Endodermal cell (in vitro differentiated cells): ENCODE measurements around the gene TMEM80. TPM values are rescaled to one million over a fixed set of nuclear protein-coding genes. Genes with fewer than 3 reads are reported as not detected.

ENCODE experiments used
- DNase-seq: peaks from one replicate; pipeline ENCODE4 v3.0.0-alpha.2; 2017
- H3K27ac ChIP-seq: 2 replicates; pipeline ENCODE4 v1.5.1; 2013; ENCODE audit warnings: mild to moderate bottlenecking, low read depth, low read length, moderate library complexity
- H3K27me3 ChIP-seq: 2 replicates; pipeline ENCODE4 v1.6.1; 2013; ENCODE audit warnings: mild to moderate bottlenecking, low read length, moderate library complexity; ENCODE audit not compliant: insufficient read depth, control insufficient read depth, poor library complexity, severe bottlenecking
- H3K36me3 ChIP-seq: 2 replicates; pipeline ENCODE4 v1.7.0; 2013; ENCODE audit warnings: mild to moderate bottlenecking, low read length, moderate library complexity; ENCODE audit not compliant: control insufficient read depth, insufficient read depth
- H3K4me1 ChIP-seq: one replicate; pipeline ENCODE4 v1.7.0; 2013; ENCODE audit warnings: low read length; ENCODE audit not compliant: control insufficient read depth, insufficient read depth
- H3K4me3 ChIP-seq: 2 replicates; pipeline ENCODE4 v1.5.1; 2013; ENCODE audit warnings: mild to moderate bottlenecking, low read length, moderate library complexity
- H3K9ac ChIP-seq: 2 replicates; pipeline ENCODE4 v1.6.1; 2013; ENCODE audit warnings: mild to moderate bottlenecking, low read length, moderate library complexity; ENCODE audit not compliant: poor library complexity, severe bottlenecking; ENCODE audit errors: extremely low read depth
- H3K9me3 ChIP-seq: 2 replicates; pipeline ENCODE4 v1.6.1; 2013; ENCODE audit warnings: mild to moderate bottlenecking, low read length, moderate library complexity; ENCODE audit not compliant: control insufficient read depth
- H3K27ac Mint-ChIP-seq: 2 replicates; pipeline ENCODE4 v1.8.0; 2020; ENCODE audit warnings: mixed read lengths
- H3K27me3 Mint-ChIP-seq: 2 replicates; pipeline ENCODE4 v1.8.0; 2021; ENCODE audit warnings: mild to moderate bottlenecking, mixed read lengths; ENCODE audit not compliant: insufficient read depth
- H3K36me3 Mint-ChIP-seq: 2 replicates; pipeline ENCODE4 v1.8.0; 2020; ENCODE audit warnings: low read depth, mixed read lengths
- H3K4me1 Mint-ChIP-seq: 2 replicates; pipeline ENCODE4 v1.8.0; 2020; ENCODE audit warnings: mixed read lengths
- H3K4me3 Mint-ChIP-seq: 2 replicates; pipeline ENCODE4 v1.8.0; 2020; ENCODE audit warnings: mild to moderate bottlenecking, moderate library complexity, mixed read lengths
- H3K9me3 Mint-ChIP-seq: 2 replicates; pipeline ENCODE4 v1.8.0; 2020; ENCODE audit warnings: mild to moderate bottlenecking, mixed read lengths
- CTCF ChIP-seq: fragments of 200-600 bp; sonication (generic); conservative IDR thresholded peaks from 2 replicates; pipeline ENCODE4 v1.5.0; 2021; ENCODE audit warnings: antibody characterized with exemption, mild to moderate bottlenecking
- WGBS, 2 experiments: methylation state at CpG; one replicate each; pipeline versions ENCODE4 v1.1.5 to v1.1.7; 2013; ENCODE audit warnings: missing lambda C conversion rate in 2 of 2, mixed read lengths in 1 of 2; ENCODE audit not compliant: insufficient coverage in 1 of 2, insufficient read length in 1 of 2; 5-methylcytosine and 5-hydroxymethylcytosine counted together
- total RNA-seq, 2 donors: library from RNA; stranded (reverse); fragmentation: NEBNext Ultra II Directional in 1 of 2; extraction: Animal tissue kit (Norgen Biotek cat#: 25700) in 1 of 2; gene quantifications; 2 replicates in 1 of 2; 3 replicates in 1 of 2; pipeline ENCODE4 v1.2.1, GENCODE V29; 2021

TMEM80 gene
- total RNA-seq, 2 donors from 2014 or later, result 13.2 to 19.1 TPM

GRCh38 chr11:727859-728748 lies 32.5 kb downstream of the TMEM80 start:
- Mint-ChIP-seq H3K9me3 (no peaks in the 10 kb centered on the region), H3K4me3 (no peak overlapping the region), H3K27ac (no peak overlapping the region), H3K4me1 (no peaks in the 10 kb centered on the region), H3K36me3 (no peaks in the 10 kb centered on the region), H3K27me3 (peaks cover 23% of the 10 kb centered on the region)
- DNase-seq, result peak; percentile 97
- no peaks in the 10 kb centered on the region for H3K36me3 ChIP-seq
- H3K27me3 ChIP-seq, result peaks cover 33% of the 10 kb centered on the region
- no peak overlapping the region for H3K9ac ChIP-seq
- H3K27ac ChIP-seq, result no peak overlapping the region
- 48% methylated on average over 10 to 31 of the region's 31 CpGs for WGBS, 2 experiments
- TF ChIP-seq CTCF, result peak; percentile 99
- no peaks in the 10 kb centered on the region for H3K4me1 ChIP-seq
- no peak overlapping the region for H3K4me3 ChIP-seq
- no peaks in the 10 kb centered on the region for H3K9me3 ChIP-seq

GRCh38 chr11:728901-729491 lies 33.4 kb downstream of the TMEM80 start:
- no peak for DNase-seq
- TF ChIP-seq CTCF, result no peak
- no peak overlapping the region for H3K27ac Mint-ChIP-seq
- Histone ChIP-seq H3K36me3 (no peaks in the 10 kb centered on the region), H3K4me3 (no peak overlapping the region), H3K9ac (no peak overlapping the region), H3K9me3 (no peaks in the 10 kb centered on the region), H3K27ac (no peak overlapping the region), H3K27me3 (peaks cover 33% of the 10 kb centered on the region), H3K4me1 (no peaks in the 10 kb centered on the region)
- peaks cover 3% of the 10 kb centered on the region for H3K9me3 Mint-ChIP-seq
- WGBS, 2 experiments, result 93 to 100% methylated on average over 13 to 15 of the region's 15 CpGs
- H3K36me3 Mint-ChIP-seq, result no peaks in the 10 kb centered on the region
- H3K27me3 Mint-ChIP-seq, result peaks cover 22% of the 10 kb centered on the region
- H3K4me3 Mint-ChIP-seq, result no peak overlapping the region
- no peaks in the 10 kb centered on the region for H3K4me1 Mint-ChIP-seq

- Histone ChIP-seq H3K9ac (no peak overlapping the region), H3K9me3 (no peaks in the 10 kb centered on the region), H3K27ac (no peak overlapping the region), H3K27me3 (peaks cover 31% of the 10 kb centered on the region), H3K4me3 (no peak overlapping the region), H3K4me1 (no peaks in the 10 kb centered on the region), H3K36me3 (no peaks in the 10 kb centered on the region)
- H3K4me3 Mint-ChIP-seq, result no peak overlapping the region
- no peaks in the 10 kb centered on the region for H3K4me1 Mint-ChIP-seq
- peaks cover 9% of the 10 kb centered on the region for H3K9me3 Mint-ChIP-seq
- WGBS, 2 experiments, result 91 to 92% methylated on average over 8 to 17 of the region's 17 CpGs
- H3K27ac Mint-ChIP-seq, result no peak overlapping the region
- H3K27me3 Mint-ChIP-seq, result peaks cover 22% of the 10 kb centered on the region
- TF ChIP-seq CTCF, result no peak
- no peak for DNase-seq
- no peaks in the 10 kb centered on the region for H3K36me3 Mint-ChIP-seq
Observed at GRCh38 chr11:729492-730074, 34.0 kb downstream of the TMEM80 start.
